Left kidney (tissue), 2 donors: ENCODE data around the gene CIB2. TPM values are rescaled to one million over a fixed set of nuclear protein-coding genes. Genes with fewer than 3 reads are reported as not detected.
A peak's percentile ranks its signal among the peaks of the same experiment; 100 is the strongest.

ENCODE experiments used
- DNase-seq: peaks from one replicate; pipeline ENCODE4 v3.0.0-alpha.2; 2013
- polyA plus RNA-seq: library from polyadenylated mRNA; unstranded; fragments of 120-200 nt; gene quantifications from one replicate; pipeline ENCODE4 v1.2.1, GENCODE V29; 2013; ENCODE audit not compliant: insufficient read length

Gene CIB2
- polyA plus RNA-seq, 1 donor: 35.2 TPM

- peak; percentile 59 for DNase-seq
Observed at GRCh38 chr15:78108300-78109084, 22.8 kb downstream of the CIB2 start.

- DNase-seq: no peak
Observed at GRCh38 chr15:78107471-78107870, 23.8 kb downstream of the CIB2 start.

- no peak for DNase-seq
Observed at GRCh38 chr15:78105476-78106241, 25.6 kb downstream of the CIB2 start.

- no peak for DNase-seq
Observed at GRCh38 chr15:78104566-78105475, 26.4 kb downstream of the CIB2 start.

GRCh38 chr15:78104119-78104479 lies 27.1 kb downstream of the CIB2 start:
- DNase-seq: no peak

- DNase-seq: no peak
Observed at GRCh38 chr15:78103406-78104118, 27.7 kb downstream of the CIB2 start.

- no peak for DNase-seq
Observed at GRCh38 chr15:78102741-78103140, 28.5 kb downstream of the CIB2 start.

- no peak for DNase-seq
Observed at GRCh38 chr15:78102211-78102610, 29.0 kb downstream of the CIB2 start.

GRCh38 chr15:78101423-78102105 lies 29.7 kb downstream of the CIB2 start:
- DNase-seq: no peak

GRCh38 chr15:78100886-78101285 lies 30.4 kb downstream of the CIB2 start:
- DNase-seq: no peak

GRCh38 chr15:78098131-78098755 lies 33.0 kb downstream of the CIB2 start:
- DNase-seq: no peak

GRCh38 chr15:78097667-78098066 lies 33.6 kb downstream of the CIB2 start:
- DNase-seq: no peak

GRCh38 chr15:78093242-78094020 lies 37.8 kb downstream of the CIB2 start:
- DNase-seq: peak; percentile 66

- DNase-seq: no peak
Observed at GRCh38 chr15:78092261-78093041, 38.8 kb downstream of the CIB2 start, which contains the start of gene SH2D7. Gene SH2D7 (plus strand): TSS chr15:78092561. CDS start chr15:78092585, 24 bp downstream.

- no peak for DNase-seq
Observed at GRCh38 chr15:78090422-78091063, 40.7 kb downstream of the CIB2 start.

- DNase-seq: no peak
Observed at GRCh38 chr15:78088773-78089080, 42.5 kb downstream of the CIB2 start.

GRCh38 chr15:78087951-78088772 lies 43.1 kb downstream of the CIB2 start:
- DNase-seq: no peak

GRCh38 chr15:78085928-78086327 lies 45.3 kb downstream of the CIB2 start:
- no peak for DNase-seq
